GM21423 (cell line): ENCODE results near the gene SPECC1L.
"Not testable (repeated sequence)": the region's sequence is repeated elsewhere in the genome, so short reads cannot be mapped to it uniquely, and the experiment has no call there.

Source experiments
- ATAC-seq: cut with Tn5 transposase; IDR thresholded peaks from one replicate; pipeline ENCODE4 v1.9.1; 2021; ENCODE audit warnings: mild to moderate bottlenecking, moderate library complexity; ENCODE audit not compliant: unreplicated experiment

The SPECC1L gene, protein sequence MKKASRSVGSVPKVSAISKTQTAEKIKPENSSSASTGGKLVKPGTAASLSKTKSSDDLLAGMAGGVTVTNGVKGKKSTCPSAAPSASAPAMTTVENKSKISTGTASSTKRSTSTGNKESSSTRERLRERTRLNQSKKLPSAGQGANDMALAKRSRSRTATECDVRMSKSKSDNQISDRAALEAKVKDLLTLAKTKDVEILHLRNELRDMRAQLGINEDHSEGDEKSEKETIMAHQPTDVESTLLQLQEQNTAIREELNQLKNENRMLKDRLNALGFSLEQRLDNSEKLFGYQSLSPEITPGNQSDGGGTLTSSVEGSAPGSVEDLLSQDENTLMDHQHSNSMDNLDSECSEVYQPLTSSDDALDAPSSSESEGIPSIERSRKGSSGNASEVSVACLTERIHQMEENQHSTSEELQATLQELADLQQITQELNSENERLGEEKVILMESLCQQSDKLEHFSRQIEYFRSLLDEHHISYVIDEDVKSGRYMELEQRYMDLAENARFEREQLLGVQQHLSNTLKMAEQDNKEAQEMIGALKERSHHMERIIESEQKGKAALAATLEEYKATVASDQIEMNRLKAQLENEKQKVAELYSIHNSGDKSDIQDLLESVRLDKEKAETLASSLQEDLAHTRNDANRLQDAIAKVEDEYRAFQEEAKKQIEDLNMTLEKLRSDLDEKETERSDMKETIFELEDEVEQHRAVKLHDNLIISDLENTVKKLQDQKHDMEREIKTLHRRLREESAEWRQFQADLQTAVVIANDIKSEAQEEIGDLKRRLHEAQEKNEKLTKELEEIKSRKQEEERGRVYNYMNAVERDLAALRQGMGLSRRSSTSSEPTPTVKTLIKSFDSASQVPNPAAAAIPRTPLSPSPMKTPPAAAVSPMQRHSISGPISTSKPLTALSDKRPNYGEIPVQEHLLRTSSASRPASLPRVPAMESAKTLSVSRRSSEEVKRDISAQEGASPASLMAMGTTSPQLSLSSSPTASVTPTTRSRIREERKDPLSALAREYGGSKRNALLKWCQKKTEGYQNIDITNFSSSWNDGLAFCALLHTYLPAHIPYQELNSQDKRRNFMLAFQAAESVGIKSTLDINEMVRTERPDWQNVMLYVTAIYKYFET

DNA sequence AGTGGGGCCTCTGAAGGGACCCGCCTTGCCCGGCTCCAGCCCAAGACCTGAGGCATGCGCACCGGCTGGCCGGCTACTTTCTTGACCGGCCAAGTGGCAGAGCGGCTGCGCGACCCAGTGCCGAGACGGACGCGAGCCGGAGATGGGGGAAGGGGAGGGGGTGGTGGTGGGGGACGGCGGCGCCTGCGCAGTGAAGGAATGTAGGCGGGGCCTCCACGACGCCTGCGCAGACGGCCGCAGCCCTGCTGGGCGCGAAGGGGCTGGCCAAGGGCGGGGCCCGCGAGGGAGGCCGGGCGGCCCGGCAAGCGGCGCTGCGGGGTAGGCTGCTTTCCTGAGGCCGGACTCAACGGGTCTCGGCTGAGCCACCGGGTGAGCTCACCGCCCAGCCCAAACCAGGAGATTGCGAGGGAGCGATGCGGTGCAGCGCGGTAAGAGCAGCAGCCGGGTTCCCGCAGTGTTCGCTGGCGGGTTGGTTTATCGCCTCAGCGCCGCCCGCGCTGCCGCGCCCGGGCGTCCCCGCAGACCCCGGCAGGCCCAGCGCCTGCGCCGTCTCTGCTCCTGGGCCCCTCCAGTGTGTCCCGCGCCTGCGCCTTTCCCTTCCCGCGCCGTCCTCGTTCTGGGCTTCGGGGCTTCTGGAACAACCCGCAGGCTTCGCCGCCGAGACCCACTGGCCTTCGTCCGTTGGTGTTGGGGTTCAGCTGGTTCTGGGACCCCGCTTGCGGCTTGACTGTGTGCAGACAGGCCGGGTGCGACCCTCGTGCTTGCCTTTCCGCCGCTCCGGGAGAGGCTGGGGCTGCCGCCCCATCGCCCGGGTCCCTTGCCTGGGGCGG, at the start of gene SPECC1L:
Gene SPECC1L (plus strand): TSS at position 276 of the 830 bp plus-strand sequence. CDS start 31,401 bp downstream, outside the sequence.
- peak; percentile 85 for ATAC-seq

- no peak for ATAC-seq
These were observed 46.2 kb upstream of the SPECC1L start for GRCh38 chr22:24224468-24224867.

DNA sequence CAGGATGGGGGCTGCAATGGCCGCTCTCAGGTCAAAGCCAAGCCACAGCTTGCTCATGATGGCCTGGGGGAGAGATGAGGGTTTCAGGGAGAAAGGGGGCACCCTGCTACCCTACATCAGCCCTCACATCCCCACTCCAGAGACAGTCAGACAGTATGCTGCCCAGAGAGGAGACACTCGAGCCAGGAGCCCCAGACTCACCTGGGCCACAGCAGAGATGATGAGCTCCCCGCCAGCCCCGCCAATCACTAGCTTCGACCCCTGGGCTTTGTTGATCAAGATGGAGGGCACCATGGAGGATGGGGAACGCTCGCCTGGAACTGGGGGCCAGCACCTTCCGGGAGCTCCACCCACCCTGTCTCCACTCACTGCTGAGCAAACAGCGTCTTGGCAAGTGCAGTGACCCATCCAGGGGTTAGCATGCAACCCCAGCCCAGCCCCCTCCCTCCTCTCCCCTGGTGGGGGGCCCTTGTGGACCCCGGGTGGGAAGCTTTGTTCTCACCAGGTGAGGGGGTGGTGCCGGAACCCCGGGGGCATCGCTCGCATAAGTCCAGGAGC, 45.5 kb upstream of the SPECC1L start:
- no peak for ATAC-seq

- no peak for ATAC-seq
These were observed 44.7 kb upstream of the SPECC1L start for GRCh38 chr22:24225951-24226350.

GRCh38 chr22:24230911-24231656, 39.5 kb upstream of the SPECC1L start:
- ATAC-seq: no peak

DNA sequence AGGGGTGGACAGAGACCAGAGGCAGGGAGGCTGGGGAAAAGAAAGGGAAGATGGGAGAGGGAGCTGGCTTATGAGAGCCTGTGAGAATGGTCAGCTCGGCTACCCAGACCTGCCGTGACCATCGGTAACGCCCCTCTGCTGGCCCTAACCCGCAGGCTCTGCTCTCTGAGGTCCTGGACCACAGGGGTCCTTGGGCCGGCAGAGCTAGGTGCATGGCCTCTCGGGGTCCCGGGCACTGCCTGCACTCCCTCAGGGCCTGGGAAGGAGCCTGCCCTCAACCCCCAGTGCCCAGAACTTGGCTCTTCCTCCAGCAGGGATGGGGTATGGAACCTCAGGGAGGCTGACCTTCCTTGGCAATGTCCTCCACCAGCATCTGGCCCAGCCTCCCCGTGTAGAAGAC, 38.9 kb upstream of the SPECC1L start:
- no peak for ATAC-seq

DNA sequence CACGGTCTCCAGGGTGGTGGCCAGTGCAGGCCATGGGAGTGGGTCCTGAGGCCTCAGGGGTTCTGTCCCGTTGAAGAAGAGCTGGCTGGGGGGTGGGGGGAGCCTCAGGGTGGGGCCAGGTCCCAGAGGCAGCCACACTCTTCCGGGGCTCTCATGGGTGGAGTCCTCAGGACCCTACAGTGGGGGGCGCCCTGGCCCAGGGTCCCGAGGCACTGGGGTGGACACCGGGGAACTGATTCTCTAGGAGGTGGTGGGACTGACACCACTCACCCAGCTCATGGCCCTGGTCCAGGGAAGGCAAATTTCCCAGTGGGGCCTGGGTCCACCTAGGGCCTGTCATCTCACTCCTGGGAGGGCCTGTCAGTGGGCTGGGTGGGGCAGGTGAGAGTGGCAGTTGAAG, 38.5 kb upstream of the SPECC1L start:
- no peak for ATAC-seq

GRCh38 chr22:24232725-24233124, 37.9 kb upstream of the SPECC1L start:
- no peak for ATAC-seq

GRCh38 chr22:24233235-24233634, 37.4 kb upstream of the SPECC1L start:
- ATAC-seq: no peak

- ATAC-seq: no peak
These were observed 36.8 kb upstream of the SPECC1L start for GRCh38 chr22:24233816-24234215.

- ATAC-seq: no peak
These were observed 35.3 kb upstream of the SPECC1L start for GRCh38 chr22:24235315-24235714.

GRCh38 chr22:24236656-24237055, 34.0 kb upstream of the SPECC1L start:
- ATAC-seq: no peak

DNA sequence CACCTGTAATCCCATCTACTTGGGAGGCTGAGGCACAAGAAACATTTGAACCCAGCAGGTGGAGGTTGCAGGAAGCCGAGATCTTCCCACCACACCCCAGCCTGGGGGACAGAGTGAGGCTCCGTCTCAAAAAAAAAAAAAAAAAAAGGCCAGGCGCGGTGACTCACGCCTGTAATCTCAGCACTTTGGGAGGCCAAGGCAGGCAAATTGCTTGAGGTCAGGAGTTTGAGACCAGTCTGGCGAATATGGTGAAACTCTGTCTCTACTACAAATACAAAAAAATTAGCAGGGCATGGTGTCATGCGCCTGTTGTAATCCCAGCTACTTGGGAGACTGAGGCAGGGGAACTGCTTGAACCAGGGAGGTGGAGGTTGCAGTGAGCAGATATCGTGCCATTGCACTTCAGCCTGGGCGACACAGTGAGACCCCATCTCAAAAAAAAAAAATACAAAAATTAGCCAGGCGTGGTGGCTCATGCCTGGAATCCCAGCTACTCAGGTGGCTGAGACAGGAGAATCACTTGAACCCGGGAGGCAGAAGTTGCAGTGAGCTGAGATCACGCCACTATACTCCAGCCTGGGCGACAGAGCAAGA, 32.4 kb upstream of the SPECC1L start:
- not testable (repeated sequence) for ATAC-seq

- ATAC-seq: no peak
These were observed 30.2 kb upstream of the SPECC1L start for GRCh38 chr22:24240381-24240780.

DNA sequence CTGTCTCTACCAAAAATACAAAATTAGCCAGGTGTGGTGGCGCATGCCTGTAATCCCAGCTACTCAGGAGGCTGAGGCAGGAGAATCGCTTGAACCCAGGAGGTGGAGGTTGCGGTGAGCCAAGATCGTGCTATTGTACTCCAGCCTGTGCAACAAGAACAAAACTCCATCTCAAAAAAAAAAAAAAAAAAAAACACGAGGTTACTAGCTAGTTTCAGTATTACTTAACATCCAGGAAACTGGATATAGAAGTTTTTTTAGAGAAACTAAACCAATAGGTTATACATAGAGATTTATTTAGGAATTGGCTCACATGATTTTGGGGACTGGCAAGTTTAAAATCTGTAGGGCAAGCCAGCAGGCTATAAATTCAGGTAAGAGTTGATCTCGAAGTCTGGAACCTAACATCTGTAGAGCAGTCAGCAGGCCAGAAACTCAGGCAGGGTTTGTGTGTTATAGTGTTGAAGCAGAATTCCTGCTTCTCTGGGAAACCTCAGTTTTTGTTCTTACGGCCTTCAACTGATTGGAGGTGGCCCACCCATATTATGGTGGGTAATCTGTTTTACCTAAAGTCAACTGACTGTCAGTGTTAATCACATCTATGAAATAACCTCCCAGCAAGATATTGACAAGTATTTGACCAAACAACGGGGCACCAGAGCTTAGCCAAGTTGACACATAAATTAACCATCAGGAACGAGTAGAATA, 29.5 kb upstream of the SPECC1L start:
- not testable (repeated sequence) for ATAC-seq

- not testable (repeated sequence) for ATAC-seq
These were observed 27.2 kb upstream of the SPECC1L start for GRCh38 chr22:24243417-24243816.

- ATAC-seq: no peak
These were observed 26.4 kb upstream of the SPECC1L start for GRCh38 chr22:24244144-24244787.

DNA sequence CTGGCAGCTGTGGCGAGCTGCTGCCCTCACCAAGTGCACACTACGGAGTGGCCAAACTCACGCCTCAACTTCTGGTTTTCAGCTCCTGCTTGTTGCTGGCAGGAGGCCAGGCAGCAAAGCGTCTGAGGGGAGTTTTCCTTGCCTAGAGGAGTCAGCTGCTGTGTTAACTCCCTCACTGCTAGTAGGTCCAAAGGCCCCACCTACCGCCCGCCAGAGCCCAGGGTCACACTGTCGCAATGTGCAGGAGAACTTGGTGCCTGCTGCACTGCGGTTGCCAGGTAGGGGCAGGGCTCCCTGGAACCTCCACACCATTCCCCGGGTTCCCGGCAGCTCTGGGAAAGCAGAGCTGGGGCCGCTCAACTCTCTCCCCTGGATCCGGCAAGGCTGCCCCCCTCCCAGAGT, 25.6 kb upstream of the SPECC1L start, which contains the start of gene GGT5:
Gene GGT5 (minus strand): TSS at position 53 of the 402 bp plus-strand sequence. CDS start 357 bp downstream, outside the sequence.
- not testable (repeated sequence) for ATAC-seq
